Esophagus squamous epithelium (tissue), 5 donors: ENCODE measurements around the gene TMEM140. TPM values are rescaled to one million over a fixed set of nuclear protein-coding genes. Genes with fewer than 3 reads are reported as not detected.
"Not testable (repeated sequence)": the region's sequence is repeated elsewhere in the genome, so short reads cannot be mapped to it uniquely, and the experiment has no call there.

ENCODE experiments used
- DNase-seq: peaks from one replicate; lab custom pipeline; 2025; lab: John Stamatoyannopoulos, UW
- H3K27ac ChIP-seq, 4 donors: fragments of 200-600 bp; sonication (generic); one replicate each; pipeline ENCODE4 v1.5.1; 2016 to 2019; ENCODE audit warnings: mild to moderate bottlenecking in 1 of 4
- H3K27me3 ChIP-seq, 4 donors: fragments of 200-600 bp; sonication (generic); 1 replicate in 3 of 4; 2 replicates in 1 of 4; pipeline versions ENCODE4 v1.5.1 to v1.6.0; 2017 to 2021; ENCODE audit warnings: antibody characterized with exemption in 1 of 4
- H3K36me3 ChIP-seq, 3 donors: fragments of 200-600 bp; sonication (generic); one replicate each; pipeline ENCODE4 v1.5.1; 2016 to 2019
- H3K4me1 ChIP-seq, 3 donors: fragments of 200-600 bp; sonication (generic); one replicate each; pipeline ENCODE4 v1.5.1; 2017 to 2019
- H3K4me3 ChIP-seq, 4 donors: fragments of 200-600 bp; sonication (generic); 1 replicate in 3 of 4; 2 replicates in 1 of 4; pipeline ENCODE4 v1.5.1; 2016 to 2019; ENCODE audit warnings: mild to moderate bottlenecking in 2 of 4, moderate library complexity in 1 of 4
- H3K9me3 ChIP-seq, 3 donors: fragments of 200-600 bp; sonication (generic); one replicate each; pipeline ENCODE4 v1.5.1; 2016 to 2019
- POLR2A ChIP-seq, 4 donors: fragments of 450-650 bp; IDR thresholded peaks; one replicate each; pipeline ENCODE4 v1.6.1; 2017; ENCODE audit warnings: antibody characterized with exemption in 4 of 4, mild to moderate bottlenecking in 4 of 4, moderate library complexity in 3 of 4
- WGBS, 2 donors: methylation state at CpG; one replicate each; pipeline ENCODE4 v1.1.5; 2018; 5-methylcytosine and 5-hydroxymethylcytosine counted together
- intact Hi-C: fragments of 100-400 bp; cut with DNase I; formaldehyde crosslinking; loops from one replicate; pipeline ENCODE4 v1.15.0; 2022
- total RNA-seq, 4 donors: library from RNA; depleted of rRNA; stranded (reverse); fragments of >200 nt; gene quantifications; one replicate each; pipeline ENCODE4 v1.1.0, GENCODE V29; 2016
- TF ChIP-seq, protein P1 (sequence below), 6 experiments: fragments of 450-650 bp in 4 of 6; fragments of 200-600 bp in 2 of 6; sonication (generic) in 2 of 6; IDR thresholded peaks; one replicate each; pipeline ENCODE4 v1.5.1; 2016 to 2019; ENCODE audit warnings: antibody characterized with exemption in 6 of 6, mild to moderate bottlenecking in 4 of 6, moderate library complexity in 4 of 6
- donor health status: DM: yes; HTN: yes; CAD: no.

TMEM140 gene
- total RNA-seq, 4 donors from 2014 or later = 0.57 to 9.5 (median 5.2) TPM

DNA sequence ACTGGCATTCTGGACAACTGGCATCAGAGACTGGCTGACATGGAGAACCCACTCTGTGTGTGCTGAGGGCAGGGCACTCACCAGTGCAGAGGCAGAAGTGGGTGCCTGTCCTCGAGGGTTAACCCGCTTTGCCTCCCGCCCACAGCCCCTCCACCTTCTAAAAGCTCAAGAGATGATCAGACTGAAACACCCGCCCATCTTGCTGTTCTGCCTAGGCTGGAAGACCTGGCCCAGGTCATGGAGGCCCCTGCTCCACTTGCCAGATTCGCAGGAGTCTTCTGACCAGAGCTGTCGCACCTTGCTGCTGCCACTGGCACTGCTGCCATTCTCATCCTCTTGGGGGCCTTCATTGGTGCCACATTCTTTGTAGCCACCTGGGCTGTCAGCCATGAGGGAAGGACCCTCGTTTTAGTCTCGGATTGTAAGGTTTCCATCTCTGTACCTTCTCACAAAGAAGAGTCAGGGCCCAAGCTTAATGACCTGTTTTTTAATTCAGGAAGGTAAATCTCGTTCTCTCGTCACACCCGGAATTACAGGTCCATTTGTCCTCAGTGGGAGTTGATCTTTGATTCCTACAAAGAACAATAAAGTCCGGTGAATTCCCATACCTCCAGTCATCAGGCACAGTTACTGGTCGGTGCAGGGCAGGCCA lies 20.7 kb downstream of the TMEM140 start:
- Histone ChIP-seq H3K9me3 (no peaks in the 10 kb centered on the region), H3K4me3 (peak overlapping the region in 1 of 4 donors; percentile 89), H3K27ac (peak overlapping the region; percentile 95 to 99 (median 97)), H3K27me3 (no peaks in the 10 kb centered on the region), H3K36me3 (peaks cover 26 to 52% (median 27%) of the 10 kb centered on the region in 3 donors), H3K4me1 (peaks cover 23 to 75% (median 52%) of the 10 kb centered on the region in 3 donors)
- 86 to 87% methylated on average over 6 to 12 of the region's 13 CpGs for WGBS, 2 donors
- intact Hi-C loops = loop anchor here (10.0 kb wide), 2 partner anchors 184 to 484 kb away; partner anchors contain the start of gene AGBL3
- TF ChIP-seq POLR2A (IDR thresholded peaks at IDR 0.05) = no peak
- TF ChIP-seq, protein P1, sequence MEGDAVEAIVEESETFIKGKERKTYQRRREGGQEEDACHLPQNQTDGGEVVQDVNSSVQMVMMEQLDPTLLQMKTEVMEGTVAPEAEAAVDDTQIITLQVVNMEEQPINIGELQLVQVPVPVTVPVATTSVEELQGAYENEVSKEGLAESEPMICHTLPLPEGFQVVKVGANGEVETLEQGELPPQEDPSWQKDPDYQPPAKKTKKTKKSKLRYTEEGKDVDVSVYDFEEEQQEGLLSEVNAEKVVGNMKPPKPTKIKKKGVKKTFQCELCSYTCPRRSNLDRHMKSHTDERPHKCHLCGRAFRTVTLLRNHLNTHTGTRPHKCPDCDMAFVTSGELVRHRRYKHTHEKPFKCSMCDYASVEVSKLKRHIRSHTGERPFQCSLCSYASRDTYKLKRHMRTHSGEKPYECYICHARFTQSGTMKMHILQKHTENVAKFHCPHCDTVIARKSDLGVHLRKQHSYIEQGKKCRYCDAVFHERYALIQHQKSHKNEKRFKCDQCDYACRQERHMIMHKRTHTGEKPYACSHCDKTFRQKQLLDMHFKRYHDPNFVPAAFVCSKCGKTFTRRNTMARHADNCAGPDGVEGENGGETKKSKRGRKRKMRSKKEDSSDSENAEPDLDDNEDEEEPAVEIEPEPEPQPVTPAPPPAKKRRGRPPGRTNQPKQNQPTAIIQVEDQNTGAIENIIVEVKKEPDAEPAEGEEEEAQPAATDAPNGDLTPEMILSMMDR (IDR thresholded peaks at IDR 0.05) = no peak
- no peak for DNase-seq

DNA sequence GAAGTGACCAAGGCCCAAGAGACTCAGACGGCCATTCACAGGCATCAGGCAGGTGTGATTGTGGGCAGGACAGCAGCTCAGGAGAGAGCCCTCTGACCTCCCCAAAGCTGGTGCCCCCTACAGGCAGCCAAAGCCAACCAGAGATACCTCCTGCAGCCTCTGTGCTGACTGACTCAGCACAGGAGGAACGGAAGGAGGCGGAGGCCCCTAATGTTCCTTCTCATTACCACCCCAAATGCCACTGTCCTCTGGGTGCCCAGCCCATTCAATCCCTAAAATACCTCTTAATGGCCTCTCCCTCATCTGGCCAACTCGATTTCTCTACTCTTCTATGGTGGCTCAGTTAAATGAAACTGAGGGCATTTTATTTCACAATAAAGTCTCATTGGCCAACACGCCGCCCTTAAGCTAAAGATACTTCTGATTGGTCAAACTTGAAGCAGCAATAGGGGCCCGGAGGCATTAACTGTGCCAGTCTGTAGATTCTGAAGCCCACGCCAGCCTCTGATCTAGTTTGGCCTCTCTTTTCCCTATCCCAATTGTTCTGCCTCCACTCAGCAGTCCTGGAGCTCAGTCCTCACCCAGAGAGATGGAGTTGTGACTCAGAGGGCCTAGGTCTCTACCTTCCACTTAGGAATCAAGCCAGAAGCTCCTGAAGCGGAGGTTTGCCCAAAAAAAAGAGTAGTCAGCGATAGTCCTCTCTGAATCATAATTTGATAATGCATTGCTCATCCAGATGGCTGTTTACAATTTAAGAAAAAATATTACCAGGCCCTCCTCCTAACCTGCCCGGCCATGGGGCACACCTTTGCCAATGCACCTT lies 21.5 kb downstream of the TMEM140 start:
- peaks cover 26 to 45% (median 27%) of the 10 kb centered on the region in 3 donors for H3K36me3 ChIP-seq
- peak overlapping the region; percentile 95 to 99 (median 97) for H3K27ac ChIP-seq
- no peaks in the 10 kb centered on the region for H3K9me3 ChIP-seq
- TF ChIP-seq POLR2A (IDR thresholded peaks at IDR 0.05) = peak in 1 of 4 donors; percentile 33
- TF ChIP-seq, protein P1 (IDR thresholded peaks at IDR 0.05) = peak in 3 of 6 experiments; percentile 34 to 43 (median 37)
- intact Hi-C loops = loop anchor here (10.0 kb wide), 2 partner anchors 185 to 485 kb away; partner anchors contain the start of gene AGBL3
- peak overlapping the region; percentile 72 to 95 (median 82) for H3K4me3 ChIP-seq
- H3K27me3 ChIP-seq = no peaks in the 10 kb centered on the region
- H3K4me1 ChIP-seq = peaks cover 23 to 74% (median 52%) of the 10 kb centered on the region in 3 donors
- DNase-seq = no peak
- 38 to 41% methylated on average over 11 of the region's 11 CpGs for WGBS, 2 donors

GRCh38 chr7:135169964-135170273 lies 22.0 kb downstream of the TMEM140 start:
- intact Hi-C loops = loop anchor here (10.0 kb wide), 2 partner anchors 185 to 485 kb away; partner anchors contain the start of gene AGBL3
- TF ChIP-seq POLR2A (IDR thresholded peaks at IDR 0.05) = no peak
- TF ChIP-seq, protein P1 (IDR thresholded peaks at IDR 0.05) = no peak

DNA sequence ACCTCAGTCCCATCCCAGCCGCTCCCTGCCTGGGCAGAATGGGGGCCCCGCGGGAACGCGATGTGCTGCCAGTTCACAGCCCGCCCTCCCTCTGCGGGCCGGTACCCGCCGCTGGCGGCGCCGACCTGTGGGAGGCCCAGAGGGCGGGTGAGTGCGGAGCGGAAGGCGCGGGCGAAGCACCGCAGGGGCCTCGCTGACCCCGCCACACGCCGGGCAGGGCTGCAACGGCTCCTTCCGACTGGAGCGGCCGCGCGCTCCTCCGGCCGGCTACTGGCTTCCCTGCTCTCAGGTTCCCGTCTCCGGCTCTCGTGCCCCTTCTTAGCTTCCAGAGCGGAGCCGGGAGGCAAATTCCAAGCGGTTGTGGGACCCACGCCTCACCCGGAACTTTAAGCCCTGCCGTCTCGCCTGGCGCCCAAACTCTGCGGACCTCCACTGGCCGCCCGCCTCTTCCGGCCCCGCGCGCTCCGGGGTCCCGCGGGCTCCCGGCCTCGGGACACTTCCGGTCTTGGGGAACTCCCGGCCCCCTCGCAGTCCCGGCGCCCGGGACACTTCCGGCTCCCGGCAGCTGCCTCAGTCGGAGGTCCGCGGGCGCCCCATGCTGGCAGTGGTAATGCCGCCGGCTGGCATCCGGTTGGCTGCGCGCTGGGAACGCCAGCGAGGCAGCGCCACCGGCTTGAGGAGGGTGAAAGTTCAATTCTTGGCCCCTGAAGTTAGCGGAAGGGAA lies 22.6 kb downstream of the TMEM140 start, which contains the start of gene CYREN:
TSS of gene CYREN (minus strand) at position 434 of the 724 bp plus-strand sequence. CDS start 1,785 bp downstream, outside the sequence.
- Histone ChIP-seq H3K4me3 (peak within 1 kb of the TSS; percentile 72 to 95 (median 82)), H3K27me3 (no peaks in the 10 kb centered on the region), H3K36me3 (peaks cover 16 to 34% (median 18%) of the 10 kb centered on the region in 3 donors), H3K9me3 (no peaks in the 10 kb centered on the region), H3K4me1 (peaks cover 23 to 70% (median 53%) of the 10 kb centered on the region in 3 donors), H3K27ac (peak within 1 kb of the TSS; percentile 95 to 99 (median 97))
- intact Hi-C loops = no loop called here
- TF ChIP-seq, protein P1 (IDR thresholded peaks at IDR 0.05) = peak; percentile 58 to 86 (median 70)
- peak in 3 of 4 donors; percentile 19 to 83 (median 70) for TF ChIP-seq POLR2A (IDR thresholded peaks at IDR 0.05)
- DNase-seq = peak; percentile 51
- WGBS, 2 donors = 0 to 1% methylated on average over 2 to 15 of the region's 77 CpGs

More at GRCh38 chr7:135169964-135170273, 22.0 kb downstream of the TMEM140 start:
- Histone ChIP-seq H3K4me3 (peak overlapping the region; percentile 72 to 95 (median 82)), H3K9me3 (no peaks in the 10 kb centered on the region), H3K27me3 (no peaks in the 10 kb centered on the region), H3K4me1 (peaks cover 23 to 70% (median 52%) of the 10 kb centered on the region in 3 donors), H3K27ac (peak overlapping the region; percentile 95 to 99 (median 97)), H3K36me3 (peaks cover 21 to 39% (median 23%) of the 10 kb centered on the region in 3 donors)
- DNase-seq = no peak
- WGBS, 2 donors = 6% methylated on average over 3 of the region's 17 CpGs; no CpG with 5 or more reads in 1 of the 2 donors

DNA sequence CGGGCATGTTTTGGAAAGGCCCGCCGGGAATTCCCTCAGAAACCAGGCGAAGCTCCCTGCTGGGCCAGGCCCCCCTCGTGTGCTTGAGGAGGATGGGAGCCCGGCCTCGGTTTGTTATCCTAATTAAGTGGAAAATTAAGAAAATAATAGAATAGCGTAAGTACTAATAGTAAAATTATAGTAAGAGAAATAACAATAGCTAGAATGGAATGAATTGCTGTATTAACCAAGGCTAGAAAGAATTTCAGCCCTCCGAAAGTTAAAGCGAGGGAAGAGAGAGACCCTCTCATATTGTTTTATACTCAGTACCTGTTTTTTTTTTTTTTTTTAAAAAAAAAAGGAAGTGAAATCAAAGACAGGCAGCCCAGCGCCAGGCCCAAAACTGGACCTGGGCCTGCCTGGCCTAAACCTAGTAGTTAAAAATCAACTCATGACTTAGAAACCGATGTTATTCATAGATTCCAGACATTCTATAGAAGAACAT lies 23.2 kb downstream of the TMEM140 start:
- H3K9me3 ChIP-seq, intact Hi-C loops, H3K27me3 ChIP-seq, DNase-seq: not testable (repeated sequence)
- H3K36me3 ChIP-seq = peaks cover 12 to 28% (median 16%) of the 10 kb centered on the region in 3 donors
- H3K27ac ChIP-seq = peak overlapping the region; percentile 95 to 99 (median 97)
- peak overlapping the region; percentile 72 to 95 (median 82) for H3K4me3 ChIP-seq
- 13 to 17% methylated on average over 12 of the region's 12 CpGs for WGBS, 2 donors
- H3K4me1 ChIP-seq = peaks cover 23 to 72% (median 54%) of the 10 kb centered on the region in 3 donors

DNA sequence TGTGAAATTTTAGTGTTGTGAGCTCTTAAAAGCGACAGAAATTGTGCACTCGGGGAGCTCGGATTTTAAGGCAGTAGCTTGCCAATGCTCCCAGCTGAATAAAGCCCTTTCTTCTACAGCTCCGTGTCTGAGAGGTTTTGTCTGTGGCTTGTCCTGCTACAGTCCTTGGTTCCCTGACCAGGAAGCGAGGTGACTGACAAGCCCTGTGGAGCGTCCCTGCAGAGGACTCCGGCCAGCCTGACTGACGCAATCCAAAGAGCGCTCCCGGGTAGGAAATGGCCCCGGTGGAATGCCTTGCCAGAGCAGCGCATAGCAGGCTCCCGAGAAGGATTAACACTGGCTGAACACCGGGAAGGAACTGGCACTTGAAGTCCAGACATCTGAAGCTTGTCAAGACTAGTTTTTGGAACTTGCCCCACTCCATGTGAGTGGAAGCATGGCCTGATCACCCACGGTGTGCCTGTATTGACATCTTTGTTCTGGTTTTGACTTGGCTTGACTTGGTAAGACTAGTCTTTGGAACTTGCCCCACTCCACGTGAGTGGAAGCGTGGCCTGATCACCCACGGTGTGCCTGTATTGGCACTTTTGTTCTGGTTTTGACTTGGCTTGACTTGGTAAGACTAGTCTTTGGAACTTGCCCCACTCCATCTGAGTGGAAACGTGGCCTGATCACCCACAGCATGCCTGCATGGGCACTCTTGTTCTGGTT lies 23.9 kb downstream of the TMEM140 start:
- peak overlapping the region in 2 of 4 donors; percentile 72 to 89 for H3K4me3 ChIP-seq
- WGBS, 2 donors = 39 to 48% methylated on average over 12 to 16 of the region's 19 CpGs

GRCh38 chr7:135173916-135174315 lies 26.0 kb downstream of the TMEM140 start:
- H3K27ac ChIP-seq, H3K9me3 ChIP-seq, H3K36me3 ChIP-seq, H3K27me3 ChIP-seq, DNase-seq, intact Hi-C loops, H3K4me3 ChIP-seq: not testable (repeated sequence)
- WGBS, 2 donors = 75 to 80% methylated on average over 4 of the region's 4 CpGs
- peaks cover 29 to 76% (median 53%) of the 10 kb centered on the region in 3 donors for H3K4me1 ChIP-seq

More for the DNA sequence above, 23.9 kb downstream of the TMEM140 start:
- H3K9me3 ChIP-seq, DNase-seq, intact Hi-C loops, H3K27me3 ChIP-seq: not testable (repeated sequence)
- Histone ChIP-seq H3K27ac (peak overlapping the region; percentile 95 to 99 (median 97)), H3K4me1 (peaks cover 27 to 76% (median 53%) of the 10 kb centered on the region in 3 donors), H3K36me3 (peaks cover 7 to 21% (median 12%) of the 10 kb centered on the region in 3 donors)
